IMR-90 (cell line): ENCODE measurements around the gene TASP1. TPM values are rescaled to one million over a fixed set of nuclear protein-coding genes. Genes with fewer than 3 reads are reported as not detected.

Experiments
- ATAC-seq: fragments of 200-7000 bp; cut with Tn5 transposase; 2 replicates; pipeline ENCODE4 v1.9.1; 2020; ENCODE audit warnings: low read depth, mild to moderate bottlenecking, moderate library complexity
- BruUV-seq: library from RNA; stranded (reverse); fragments of 400-500 nt; replicated peaks from 2 replicates; lab custom pipeline; 2021; lab: Mats Ljungman, UMichigan
- CTCF ChIA-PET: fragments of 300-600 bp; formaldehyde crosslinking; extraction: SDS; loops from one replicate; lab custom pipeline; 2021; ENCODE audit warnings: antibody characterized with exemption; lab: Yijun Ruan, JAX
- POLR2A ChIA-PET: fragments of 300-600 bp; sonication (Branson Sonifier 250); formaldehyde crosslinking; loops from one replicate; lab custom pipeline; 2022; ENCODE audit warnings: antibody characterized with exemption; ENCODE audit not compliant: unreplicated experiment; lab: Charles Lee
- DNase-seq: peaks from one replicate; pipeline ENCODE4 v3.0.0; 2013
- H2AFZ ChIP-seq: replicated peaks from 2 replicates; pipeline ENCODE3; 2013; ENCODE audit warnings: low read length, mild to moderate bottlenecking; ENCODE audit not compliant: poor library complexity
- H2AK5ac ChIP-seq: 2 replicates; pipeline ENCODE4 v1.6.1; 2013; ENCODE audit warnings: low read depth, low read length, inconsistent platforms
- H2AK9ac ChIP-seq: replicated peaks from 2 replicates; pipeline ENCODE3; 2013; ENCODE audit warnings: mild to moderate bottlenecking, low read depth, low read length, moderate library complexity; ENCODE audit not compliant: poor library complexity
- H2BK120ac ChIP-seq: 2 replicates; pipeline ENCODE4 v1.6.1; 2013; ENCODE audit warnings: low read depth, low read length, inconsistent platforms
- H2BK15ac ChIP-seq: 3 replicates; pipeline ENCODE4 v1.6.1; 2013; ENCODE audit warnings: low read depth, low read length, inconsistent platforms
- H2BK20ac ChIP-seq: 2 replicates; pipeline ENCODE4 v1.6.1; 2013; ENCODE audit warnings: low read depth, mild to moderate bottlenecking, inconsistent platforms, low read length, moderate library complexity
- H2BK5ac ChIP-seq: 2 replicates; pipeline ENCODE4 v1.6.1; 2013; ENCODE audit warnings: mild to moderate bottlenecking, low read depth, low read length, inconsistent platforms; ENCODE audit not compliant: poor library complexity, severe bottlenecking
- H3K14ac ChIP-seq: replicated peaks from 2 replicates; pipeline ENCODE4 v1.6.1; 2013; ENCODE audit warnings: low read depth, low read length, inconsistent platforms
- H3K18ac ChIP-seq: 2 replicates; pipeline ENCODE4 v1.6.1; 2013; ENCODE audit warnings: low read depth, low read length, control low read depth
- H3K23ac ChIP-seq: 2 replicates; pipeline ENCODE4 v1.6.1; 2013; ENCODE audit warnings: low read depth, low read length, inconsistent platforms
- H3K27ac ChIP-seq: 2 replicates; pipeline ENCODE4 v1.5.1; 2013; ENCODE audit warnings: mild to moderate bottlenecking, control low read depth, low read length; ENCODE audit not compliant: insufficient read depth
- H3K27me3 ChIP-seq: 2 replicates; pipeline ENCODE4 v1.6.1; 2013; ENCODE audit warnings: low read length; ENCODE audit not compliant: control insufficient read depth, insufficient read depth
- H3K36me3 ChIP-seq: 2 replicates; pipeline ENCODE4 v1.6.1; 2013; ENCODE audit warnings: low read length, mixed read lengths; ENCODE audit not compliant: control insufficient read depth, insufficient read depth
- H3K4ac ChIP-seq: 2 replicates; pipeline ENCODE4 v1.6.1; 2013; ENCODE audit warnings: low read depth, low read length, inconsistent platforms
- H3K4me1 ChIP-seq: 2 replicates; pipeline ENCODE4 v1.6.1; 2013; ENCODE audit warnings: low read length, mixed read lengths; ENCODE audit not compliant: control insufficient read depth, insufficient read depth
- H3K4me2 ChIP-seq: 2 replicates; pipeline ENCODE4 v1.6.1; 2013; ENCODE audit warnings: low read depth, mild to moderate bottlenecking, control low read depth, low read length, moderate library complexity
- H3K4me3 ChIP-seq: 2 replicates; pipeline ENCODE4 v1.5.1; 2013; ENCODE audit warnings: low read depth, mild to moderate bottlenecking, control low read depth, low read length, moderate library complexity; ENCODE audit not compliant: insufficient read depth
- H3K56ac ChIP-seq: 2 replicates; pipeline ENCODE4 v1.6.1; 2013; ENCODE audit warnings: low read length, inconsistent platforms; ENCODE audit not compliant: insufficient read depth; ENCODE audit errors: extremely low read depth
- H3K79me1 ChIP-seq, 2 experiments: 2 replicates each; pipeline ENCODE4 v1.6.1; 2013; ENCODE audit warnings: low read length in 2 of 2, inconsistent platforms in 1 of 2, low read depth in 1 of 2
- H3K9ac ChIP-seq: 2 replicates; pipeline ENCODE4 v1.6.1; 2013; ENCODE audit warnings: low read depth, low read length, control low read depth
- H3K9me1 ChIP-seq: 2 replicates; pipeline ENCODE4 v1.6.1; 2013; ENCODE audit warnings: low read length, inconsistent platforms; ENCODE audit not compliant: insufficient read depth
- H3K9me3 ChIP-seq: 2 replicates; pipeline ENCODE4 v1.6.1; 2013; ENCODE audit warnings: low read length; ENCODE audit not compliant: control insufficient read depth, insufficient read depth
- H4K20me1 ChIP-seq: 2 replicates; pipeline ENCODE4 v1.6.1; 2013; ENCODE audit warnings: low read length, inconsistent platforms; ENCODE audit not compliant: insufficient read depth
- H4K5ac ChIP-seq: 2 replicates; pipeline ENCODE4 v1.6.1; 2013; ENCODE audit warnings: mild to moderate bottlenecking, low read depth, low read length, control low read depth
- H4K8ac ChIP-seq, 2 experiments: 2 replicates each; pipeline ENCODE4 v1.6.1; 2013; ENCODE audit warnings: low read depth in 2 of 2, low read length in 2 of 2, control low read depth in 1 of 2, inconsistent platforms in 1 of 2
- H4K91ac ChIP-seq: 2 replicates; pipeline ENCODE4 v1.6.1; 2013; ENCODE audit warnings: low read depth, low read length, inconsistent platforms; ENCODE audit not compliant: insufficient read depth
- CEBPB ChIP-seq: IDR thresholded peaks from 2 replicates; pipeline ENCODE4 v1.6.1; 2012; ENCODE audit warnings: low read depth, low read length, improper control_type of control experiment
- CHD1 ChIP-seq: IDR thresholded peaks from 2 replicates; pipeline ENCODE4 v1.6.1; 2012; ENCODE audit warnings: low read depth, low read length, improper control_type of control experiment
- MAFK ChIP-seq: IDR thresholded peaks from 2 replicates; pipeline ENCODE4 v1.6.1; 2012; ENCODE audit warnings: low read depth, low read length, improper control_type of control experiment
- RAD21 ChIP-seq: IDR thresholded peaks from 2 replicates; pipeline ENCODE4 v1.6.1; 2012; ENCODE audit warnings: low read length, improper control_type of control experiment
- RFX5 ChIP-seq: IDR thresholded peaks from 2 replicates; pipeline ENCODE4 v1.8.0; 2012; ENCODE audit warnings: low read depth, mild to moderate bottlenecking, low read length, moderate library complexity
- USF2 ChIP-seq: fragments of 150-350 bp; IDR thresholded peaks from 2 replicates; pipeline ENCODE4 v1.6.1; 2017; ENCODE audit warnings: mild to moderate bottlenecking, antibody characterized with exemption, low read length, low read depth
- WGBS, 2 experiments: methylation state at CpG; one replicate each; pipeline versions ENCODE4 v1.1.5 to v1.1.7; 2013; ENCODE audit warnings: missing lambda C conversion rate in 2 of 2; ENCODE audit not compliant: insufficient read length in 1 of 2; ENCODE audit errors: extremely low coverage in 2 of 2; 5-methylcytosine and 5-hydroxymethylcytosine counted together
- dilution Hi-C: fragments of 300-500 bp; cut with HindIII; formaldehyde crosslinking; loops from one replicate; pipeline ENCODE4 v1.14.3; 2018; ENCODE audit warnings: low sequenced_read_pairs; ENCODE audit not compliant: unreplicated experiment
- in situ Hi-C: fragments of 300-500 bp; cut with MboI; formaldehyde crosslinking; loops from 3 replicates; pipeline ENCODE4 v1.14.3; 2019; ENCODE audit warnings: low sequenced_read_pairs, inconsistent platforms, mixed read lengths
- intact Hi-C: fragments of 100-400 bp; cut with micrococcal nuclease; formaldehyde crosslinking; loops from 2 replicates; pipeline ENCODE4 v1.10.0; 2022
- polyA plus RNA-seq, 3 experiments: library from polyadenylated mRNA; depleted of rRNA; stranded (reverse); fragments of >200 nt; gene quantifications; 2 replicates each; pipeline ENCODE4 v1.2.3, GENCODE V29; 2012; ENCODE audit warnings: low replicate concordance in 1 of 3
- total RNA-seq: library from RNA; depleted of rRNA; stranded (reverse); fragments of >200 nt; gene quantifications from 2 replicates; pipeline ENCODE4 v1.2.3, GENCODE V29; 2012

The TASP1 gene
- total and polyA plus RNA-seq, 2 of the 4 experiments (the other 2 are of a cell fraction) = 3.9 to 7.9 TPM

GRCh38 chr20:13671916-13672378 is 33.2 kb upstream of the TASP1 start:
- TF ChIP-seq RFX5 (no peak), MAFK (peak; percentile 96), CHD1 (no peak), USF2 (no peak), CEBPB (no peak), RAD21 (no peak)
- no peaks in the 10 kb centered on the region for H3K9me1 ChIP-seq
- H2AK9ac ChIP-seq = no peak overlapping the region
- H2BK20ac ChIP-seq = no peak overlapping the region
- no peaks in the 10 kb centered on the region for H4K20me1 ChIP-seq
- ATAC-seq (no peak), DNase-seq (peak; percentile 62)
- no CpG with 5 or more reads among the region's 1 CpG for WGBS, 2 experiments
- dilution Hi-C loops (no loop called here), in situ Hi-C loops (no loop called here), intact Hi-C loops (no loop called here)
- no peak overlapping the region for H2BK5ac ChIP-seq
- H3K9ac ChIP-seq = no peak overlapping the region
- CTCF ChIA-PET = no interaction called here
- H3K14ac ChIP-seq = no peak overlapping the region
- H3K27ac ChIP-seq = no peak overlapping the region
- H3K4ac ChIP-seq = no peak overlapping the region
- H3K36me3 ChIP-seq = no peaks in the 10 kb centered on the region
- H3K4me1 ChIP-seq = no peaks in the 10 kb centered on the region; the same call in 1 of the 2 replicates
- no peaks in the 10 kb centered on the region for H3K79me1 ChIP-seq
- no peak overlapping the region for H4K91ac ChIP-seq
- BruUV-seq = no TSS peak
- POLR2A ChIA-PET = no interaction called here
- H3K4me2 ChIP-seq = no peak overlapping the region
- H4K5ac ChIP-seq = no peak overlapping the region
- H2AK5ac ChIP-seq = no peak overlapping the region
- H3K23ac ChIP-seq = no peak overlapping the region
- no peak overlapping the region for H2BK15ac ChIP-seq
- H3K56ac ChIP-seq = no peak overlapping the region
- no peak overlapping the region for H3K18ac ChIP-seq
- no peak overlapping the region for H2BK120ac ChIP-seq
- H3K9me3 ChIP-seq = no peaks in the 10 kb centered on the region
- no peak overlapping the region for H3K4me3 ChIP-seq
- no peaks in the 10 kb centered on the region; the same call in none of the 2 replicates for H3K27me3 ChIP-seq
- H4K8ac ChIP-seq = no peak overlapping the region
- H2AFZ ChIP-seq = no peak overlapping the region
